CD4-positive, alpha-beta T cell (primary cell): ENCODE data around the gene MCHR1. TPM values are rescaled to one million over a fixed set of nuclear protein-coding genes. Genes with fewer than 3 reads are reported as not detected.
"Not testable (repeated sequence)": the region's sequence is repeated elsewhere in the genome, so short reads cannot be mapped to it uniquely, and the experiment has no call there.

Source experiments
- ATAC-seq: fragments of 200-7000 bp; cut with Tn5 transposase; one replicate; pipeline ENCODE4 v1.10.0; 2022; ENCODE audit warnings: mild to moderate bottlenecking; ENCODE audit not compliant: poor library complexity
- CTCF ChIA-PET: fragments of 350-600 bp; sonication (Branson Sonifier 250); formaldehyde crosslinking; loops from one replicate; lab custom pipeline; 2021; ENCODE audit warnings: antibody characterized with exemption, inconsistent platforms; lab: Charles Lee
- POLR2A ChIA-PET: fragments of 350-600 bp; sonication (Branson Sonifier 250); formaldehyde crosslinking; loops from one replicate; lab custom pipeline; 2021; ENCODE audit warnings: antibody characterized with exemption, inconsistent platforms; lab: Charles Lee
- DNase-seq, 14 experiments: peaks; one replicate each; pipeline ENCODE4 v3.0.0-alpha.2; 2013 to 2020; ENCODE audit warnings: mixed read lengths in 2 of 14
- H3K27ac ChIP-seq, 2 donors: one replicate each; pipeline versions ENCODE4 v1.5.1 to v1.7.0; 2013; ENCODE audit warnings: low read length in 2 of 2, low read depth in 1 of 2, mild to moderate bottlenecking in 1 of 2
- H3K27me3 ChIP-seq, 2 experiments: 1 replicate in 1 of 2; 2 replicates in 1 of 2; pipeline versions ENCODE4 v1.6.1 to v1.7.0; 2013; ENCODE audit warnings: low read length in 2 of 2, control low read depth in 1 of 2, mild to moderate bottlenecking in 1 of 2, moderate library complexity in 1 of 2; ENCODE audit not compliant: insufficient read depth in 2 of 2, control insufficient read depth in 1 of 2
- H3K36me3 ChIP-seq: one replicate; pipeline ENCODE4 v1.6.1; 2013; ENCODE audit warnings: low read length, control low read depth; ENCODE audit not compliant: insufficient read depth
- H3K4me1 ChIP-seq: one replicate; pipeline ENCODE4 v1.6.1; 2013; ENCODE audit warnings: low read length, control low read depth; ENCODE audit not compliant: insufficient read depth
- H3K4me3 ChIP-seq: one replicate; pipeline ENCODE4 v1.5.1; 2013; ENCODE audit warnings: mild to moderate bottlenecking, low read length, moderate library complexity
- H3K9me3 ChIP-seq, 2 experiments: 1 replicate in 1 of 2; 2 replicates in 1 of 2; pipeline versions ENCODE4 v1.6.1 to v1.7.0; 2013; ENCODE audit warnings: low read length in 2 of 2, mild to moderate bottlenecking in 2 of 2, control low read depth in 1 of 2, moderate library complexity in 1 of 2; ENCODE audit not compliant: control insufficient read depth in 1 of 2, insufficient read depth in 1 of 2
- H3K27ac Mint-ChIP-seq: one replicate; pipeline ENCODE4 v1.8.0; 2020; ENCODE audit warnings: mixed read lengths
- H3K27me3 Mint-ChIP-seq: one replicate; pipeline ENCODE4 v1.8.0; 2021; ENCODE audit warnings: mixed read lengths
- H3K36me3 Mint-ChIP-seq: one replicate; pipeline ENCODE4 v1.8.0; 2021; ENCODE audit warnings: low read depth, mixed read lengths
- H3K4me1 Mint-ChIP-seq: one replicate; pipeline ENCODE4 v1.8.0; 2021; ENCODE audit warnings: low read depth, mixed read lengths
- H3K4me3 Mint-ChIP-seq: one replicate; pipeline ENCODE4 v1.8.0; 2020; ENCODE audit warnings: mild to moderate bottlenecking, mixed read lengths
- H3K9me3 Mint-ChIP-seq: one replicate; pipeline ENCODE4 v1.8.0; 2020; ENCODE audit warnings: mixed read lengths
- CTCF ChIP-seq: fragments of 200-600 bp; IDR thresholded peaks from one replicate; pipeline ENCODE4 v1.8.0; 2022; ENCODE audit warnings: antibody characterized with exemption, mild to moderate bottlenecking
- intact Hi-C, 2 experiments: fragments of 100-400 bp; cut with DNase I in 1 of 2; cut with micrococcal nuclease in 1 of 2; formaldehyde crosslinking; loops; one replicate each; pipeline versions ENCODE4 v1.15.1 to v1.9.0; 2023 to 2025; cut with DNase I, micrococcal nuclease
- total RNA-seq, 174 experiments: library from RNA in 2 of 174; stranded (reverse) in 2 of 174; gene quantifications; one replicate each; pipeline ENCODE4 v1.2.3 and lab custom pipeline; 2021 to 2026

MCHR1 gene
- total RNA-seq, 2 experiments from 2014 or later = not detected

DNA sequence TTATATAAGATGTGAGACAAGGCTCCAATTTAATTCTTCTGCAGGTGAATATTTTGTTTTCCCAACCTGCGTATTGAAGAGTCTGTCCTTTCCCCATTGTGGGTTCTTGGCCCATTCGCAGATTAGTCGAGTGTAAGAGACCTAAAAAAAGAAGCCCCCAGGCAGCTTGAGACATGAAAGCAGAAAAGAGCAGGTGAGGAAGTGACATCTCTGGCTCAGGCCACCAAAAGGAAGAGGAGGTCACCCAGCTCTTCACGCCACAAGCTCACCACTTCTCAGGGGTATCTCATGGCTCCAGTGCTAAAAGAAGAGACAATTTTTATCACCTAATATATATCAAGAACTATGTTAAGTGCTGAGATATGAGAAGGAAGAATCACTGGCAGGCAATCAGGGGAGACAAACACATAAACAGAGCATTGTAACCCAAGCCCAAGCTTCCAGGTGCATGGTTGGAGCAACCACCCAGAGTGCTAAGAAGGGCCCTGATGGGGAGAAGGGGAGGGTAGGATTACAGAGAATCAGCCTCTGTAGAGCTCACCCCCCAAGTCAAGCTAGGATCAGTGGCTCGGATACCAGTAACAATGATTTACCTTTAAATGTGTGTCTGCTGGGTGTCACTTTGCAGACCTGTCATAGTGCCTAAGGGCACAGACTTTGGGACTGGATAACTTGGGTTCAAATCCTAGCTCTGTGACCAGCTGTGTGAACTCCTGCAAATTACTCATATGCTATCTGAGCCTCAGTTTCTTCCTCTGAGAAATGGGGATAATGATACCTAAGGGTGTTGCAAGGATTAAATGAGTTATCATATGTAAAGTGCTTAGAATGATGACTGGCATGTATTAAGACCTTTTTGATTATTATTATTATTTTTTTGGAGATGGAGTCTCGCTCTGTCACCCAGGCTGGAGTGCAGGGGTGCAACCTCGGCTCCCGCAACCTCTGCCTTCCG, 39.2 kb downstream of the MCHR1 start:
- CTCF ChIA-PET = interaction anchor here (1.0 kb wide), 1 partner anchor 10 kb away, joined by 4 read pairs; no protein-coding TSS in a partner anchor
- no peak for DNase-seq
- Mint-ChIP-seq H3K27ac (no peak overlapping the region), H3K4me1 (peaks cover 18% of the 10 kb centered on the region), H3K4me3 (no peak overlapping the region), H3K27me3 (no peaks in the 10 kb centered on the region), H3K9me3 (no peaks in the 10 kb centered on the region), H3K36me3 (no peaks in the 10 kb centered on the region)
- H3K9me3 ChIP-seq = no peaks in the 10 kb centered on the region
- no peak overlapping the region for H3K27ac ChIP-seq
- no peaks in the 10 kb centered on the region for H3K27me3 ChIP-seq
- H3K36me3 ChIP-seq = no peaks in the 10 kb centered on the region
- POLR2A ChIA-PET = interaction anchor here (0.7 to 1.0 kb wide), 3 partner anchors 10 to 945 kb away, joined by 3 read pairs; no protein-coding TSS in a partner anchor
- peaks cover 5% of the 10 kb centered on the region for H3K4me1 ChIP-seq
- no peak for ATAC-seq
- no peak overlapping the region for H3K4me3 ChIP-seq
- TF ChIP-seq CTCF = no peak
- intact Hi-C loops = no loop called here

DNA sequence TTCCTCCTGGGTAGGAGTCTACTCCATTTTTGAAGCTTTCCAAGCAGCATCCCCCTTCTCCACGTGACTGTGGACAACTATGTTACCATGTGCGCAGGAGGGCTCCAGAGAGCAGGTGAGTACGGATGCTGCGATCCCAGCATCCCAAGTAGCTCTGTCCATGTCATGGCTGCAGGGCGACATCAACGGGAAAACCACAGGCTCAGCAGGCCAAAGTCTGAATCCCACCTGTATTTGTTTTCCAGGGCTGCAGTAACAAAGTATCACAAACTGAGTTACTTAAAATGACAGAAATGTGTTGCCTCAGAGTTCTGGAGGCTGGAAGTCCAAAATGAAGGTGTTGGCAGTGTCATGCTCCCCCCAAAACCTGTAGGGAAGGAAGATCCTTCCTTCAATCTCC, 40.3 kb downstream of the MCHR1 start:
- POLR2A ChIA-PET = no interaction called here
- Histone ChIP-seq H3K4me3 (no peak overlapping the region), H3K27ac (no peak overlapping the region), H3K27me3 (no peaks in the 10 kb centered on the region), H3K36me3 (no peaks in the 10 kb centered on the region), H3K9me3 (no peaks in the 10 kb centered on the region), H3K4me1 (peaks cover 5% of the 10 kb centered on the region)
- Mint-ChIP-seq H3K36me3 (no peaks in the 10 kb centered on the region), H3K27me3 (no peaks in the 10 kb centered on the region), H3K9me3 (no peaks in the 10 kb centered on the region), H3K27ac (no peak overlapping the region), H3K4me3 (no peak overlapping the region), H3K4me1 (peaks cover 15% of the 10 kb centered on the region)
- DNase-seq = no peak
- CTCF ChIA-PET = no interaction called here
- intact Hi-C loops = no loop called here
- no peak for TF ChIP-seq CTCF
- ATAC-seq = no peak

- H3K9me3 Mint-ChIP-seq, H3K27ac Mint-ChIP-seq, H3K36me3 ChIP-seq, CTCF ChIA-PET, H3K27ac ChIP-seq, ATAC-seq, H3K9me3 ChIP-seq, intact Hi-C loops, H3K4me1 ChIP-seq, H3K27me3 ChIP-seq, H3K4me1 Mint-ChIP-seq, DNase-seq, H3K36me3 Mint-ChIP-seq, H3K4me3 Mint-ChIP-seq, H3K27me3 Mint-ChIP-seq, H3K4me3 ChIP-seq: not testable (repeated sequence)
- POLR2A ChIA-PET = interaction anchor here (0.5 kb wide), 1 partner anchor 277 kb away, joined by 3 read pairs; no protein-coding TSS in a partner anchor
Observed at GRCh38 chr22:40720156-40720537, 40.9 kb downstream of the MCHR1 start.
